Glomerular visceral epithelial cell (primary cell): ENCODE data around the gene DOC2B.

Experiments used
- DNase-seq: peaks from one replicate; pipeline ENCODE4 v3.0.0-alpha.2; 2016; ENCODE audit errors: extremely low spot score

DOC2B gene

GRCh38 chr17:162689-163088 is 18.8 kb downstream of the DOC2B start:
- DNase-seq, result no peak

- DNase-seq, result no peak
Observed at GRCh38 chr17:161481-161880, 20.0 kb downstream of the DOC2B start.

- no peak for DNase-seq
Observed at GRCh38 chr17:160336-160735, 21.1 kb downstream of the DOC2B start.

- DNase-seq, result no peak
Observed at GRCh38 chr17:159609-160008, 21.8 kb downstream of the DOC2B start.

GRCh38 chr17:158379-158778 is 23.1 kb downstream of the DOC2B start:
- no peak for DNase-seq

GRCh38 chr17:157901-158300 is 23.5 kb downstream of the DOC2B start:
- no peak for DNase-seq

GRCh38 chr17:156946-157345 is 24.5 kb downstream of the DOC2B start:
- DNase-seq, result no peak

- DNase-seq, result no peak
Observed at GRCh38 chr17:156094-156621, 25.3 kb downstream of the DOC2B start.

- DNase-seq, result no peak
Observed at GRCh38 chr17:155576-155975, 25.9 kb downstream of the DOC2B start.

- no peak for DNase-seq
Observed at GRCh38 chr17:153851-154250, 27.6 kb downstream of the DOC2B start.

GRCh38 chr17:152860-153420 is 28.5 kb downstream of the DOC2B start:
- DNase-seq, result no peak

- no peak for DNase-seq
Observed at GRCh38 chr17:151886-152859, 29.3 kb downstream of the DOC2B start.

- DNase-seq, result no peak
Observed at GRCh38 chr17:151004-151403, 30.4 kb downstream of the DOC2B start.

GRCh38 chr17:149897-150584 is 31.4 kb downstream of the DOC2B start:
- DNase-seq, result no peak

- DNase-seq, result no peak
Observed at GRCh38 chr17:149231-149630, 32.2 kb downstream of the DOC2B start.

GRCh38 chr17:148757-149156 is 32.7 kb downstream of the DOC2B start:
- no peak for DNase-seq

- no peak for DNase-seq
Observed at GRCh38 chr17:147796-148740, 33.4 kb downstream of the DOC2B start.

GRCh38 chr17:146983-147761 is 34.3 kb downstream of the DOC2B start:
- DNase-seq, result no peak

GRCh38 chr17:146546-146945 is 34.9 kb downstream of the DOC2B start:
- DNase-seq, result no peak
